HL-60 (cell line): ENCODE results near the gene SMLR1.

ENCODE experiments used
- DNase-seq, 2 experiments: peaks; one replicate each; pipeline ENCODE4 v3.0.0-alpha.2; 2010 to 2020; ENCODE audit warnings: low read depth in 1 of 2, low spot score in 1 of 2
- H3K27ac ChIP-seq: fragments of 250-450 bp; sonication (Bioruptor Pico); replicated peaks from 2 replicates; pipeline ENCODE4 v1.5.1; 2020; ENCODE audit warnings: mild to moderate bottlenecking, moderate library complexity
- H3K27me3 ChIP-seq: fragments of 250-450 bp; sonication (Bioruptor Pico); 2 replicates; pipeline ENCODE4 v1.5.1; 2021; ENCODE audit warnings: mild to moderate bottlenecking, moderate library complexity; ENCODE audit not compliant: insufficient read depth, poor library complexity, severe bottlenecking
- H3K4me3 ChIP-seq: replicated peaks from 2 replicates; pipeline ENCODE4 v1.5.1; 2011; ENCODE audit warnings: mild to moderate bottlenecking, control low read depth, low read length; ENCODE audit not compliant: insufficient read depth
- GABPA ChIP-seq: IDR thresholded peaks from 2 replicates; pipeline ENCODE4 v1.6.1; 2012; ENCODE audit warnings: low read depth
- POLR2AphosphoS5 ChIP-seq: IDR thresholded peaks from 2 replicates; pipeline ENCODE4 v1.6.1; 2012; ENCODE audit warnings: low read depth
- REST ChIP-seq: IDR thresholded peaks from 2 replicates; pipeline ENCODE4 v1.6.1; 2012; ENCODE audit warnings: low read depth; ENCODE audit not compliant: insufficient replicate concordance
- SPI1 ChIP-seq: IDR thresholded peaks from 2 replicates; pipeline ENCODE4 v1.6.1; 2012; ENCODE audit warnings: low read depth, mild to moderate bottlenecking, borderline replicate concordance
- TF ChIP-seq, protein P1 (sequence below): IDR thresholded peaks from one replicate; pipeline ENCODE4 v1.5.1; 2011; ENCODE audit warnings: low read length, control low read depth, inconsistent platforms; ENCODE audit not compliant: insufficient read depth

The SMLR1 gene

GRCh38 chr6:130858054-130858453, 30.8 kb downstream of the SMLR1 start:
- TF ChIP-seq POLR2AphosphoS5: no peak
- TF ChIP-seq, protein P1, sequence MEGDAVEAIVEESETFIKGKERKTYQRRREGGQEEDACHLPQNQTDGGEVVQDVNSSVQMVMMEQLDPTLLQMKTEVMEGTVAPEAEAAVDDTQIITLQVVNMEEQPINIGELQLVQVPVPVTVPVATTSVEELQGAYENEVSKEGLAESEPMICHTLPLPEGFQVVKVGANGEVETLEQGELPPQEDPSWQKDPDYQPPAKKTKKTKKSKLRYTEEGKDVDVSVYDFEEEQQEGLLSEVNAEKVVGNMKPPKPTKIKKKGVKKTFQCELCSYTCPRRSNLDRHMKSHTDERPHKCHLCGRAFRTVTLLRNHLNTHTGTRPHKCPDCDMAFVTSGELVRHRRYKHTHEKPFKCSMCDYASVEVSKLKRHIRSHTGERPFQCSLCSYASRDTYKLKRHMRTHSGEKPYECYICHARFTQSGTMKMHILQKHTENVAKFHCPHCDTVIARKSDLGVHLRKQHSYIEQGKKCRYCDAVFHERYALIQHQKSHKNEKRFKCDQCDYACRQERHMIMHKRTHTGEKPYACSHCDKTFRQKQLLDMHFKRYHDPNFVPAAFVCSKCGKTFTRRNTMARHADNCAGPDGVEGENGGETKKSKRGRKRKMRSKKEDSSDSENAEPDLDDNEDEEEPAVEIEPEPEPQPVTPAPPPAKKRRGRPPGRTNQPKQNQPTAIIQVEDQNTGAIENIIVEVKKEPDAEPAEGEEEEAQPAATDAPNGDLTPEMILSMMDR: no peak
- TF ChIP-seq GABPA: no peak
- TF ChIP-seq REST: no peak
- TF ChIP-seq SPI1: no peak
- H3K4me3 ChIP-seq: no peak overlapping the region
- no peak overlapping the region for H3K27ac ChIP-seq
- no peak for DNase-seq
- H3K27me3 ChIP-seq: no peaks in the 10 kb centered on the region

- Histone ChIP-seq H3K4me3 (no peak overlapping the region), H3K27ac (no peak overlapping the region), H3K27me3 (no peaks in the 10 kb centered on the region)
- DNase-seq: no peak
- TF ChIP-seq SPI1 (no peak), REST (no peak), GABPA (no peak), POLR2AphosphoS5 (no peak)
- TF ChIP-seq, protein P1: no peak
Observed at GRCh38 chr6:130858498-130859160, 31.4 kb downstream of the SMLR1 start.

DNA sequence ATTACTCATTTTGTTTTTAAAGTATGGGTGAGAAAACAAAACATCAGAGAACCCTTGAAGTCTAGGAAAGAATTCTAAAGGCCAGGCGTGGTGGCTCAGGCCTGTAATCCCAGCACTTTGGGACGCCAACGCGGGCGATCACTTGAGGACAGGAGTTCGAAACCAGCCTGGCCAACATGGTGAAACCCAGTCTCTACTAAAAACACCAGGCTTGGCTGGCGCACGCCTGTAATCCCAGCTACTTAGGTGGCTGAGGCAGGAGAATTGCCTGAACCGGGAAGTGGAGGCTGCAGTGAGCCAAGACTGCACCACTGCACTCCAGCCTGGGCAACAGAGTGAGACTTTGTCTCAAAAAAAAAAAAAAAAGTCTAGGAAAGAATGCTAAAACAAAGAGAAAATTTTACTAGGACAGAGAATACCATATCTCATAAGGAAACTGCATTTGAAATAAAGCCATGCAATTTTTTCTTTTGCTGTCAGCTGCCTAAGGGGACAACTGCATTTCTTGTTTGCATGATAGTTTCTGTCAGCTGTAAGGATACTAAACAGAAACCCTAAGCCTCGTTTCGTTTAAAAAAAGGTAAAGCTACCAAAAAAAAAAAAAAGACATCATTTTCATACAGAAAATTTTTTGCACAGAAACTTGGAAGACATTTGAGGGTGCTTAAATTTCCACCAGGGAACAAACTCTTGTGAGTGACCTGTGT, 32.1 kb downstream of the SMLR1 start:
- TF ChIP-seq, protein P1: no peak
- TF ChIP-seq GABPA: no peak
- TF ChIP-seq SPI1: no peak
- no peaks in the 10 kb centered on the region for H3K27me3 ChIP-seq
- no peak overlapping the region for H3K27ac ChIP-seq
- no peak overlapping the region for H3K4me3 ChIP-seq
- no peak for DNase-seq
